ENCODE data around the gene SELENON.

DNA sequence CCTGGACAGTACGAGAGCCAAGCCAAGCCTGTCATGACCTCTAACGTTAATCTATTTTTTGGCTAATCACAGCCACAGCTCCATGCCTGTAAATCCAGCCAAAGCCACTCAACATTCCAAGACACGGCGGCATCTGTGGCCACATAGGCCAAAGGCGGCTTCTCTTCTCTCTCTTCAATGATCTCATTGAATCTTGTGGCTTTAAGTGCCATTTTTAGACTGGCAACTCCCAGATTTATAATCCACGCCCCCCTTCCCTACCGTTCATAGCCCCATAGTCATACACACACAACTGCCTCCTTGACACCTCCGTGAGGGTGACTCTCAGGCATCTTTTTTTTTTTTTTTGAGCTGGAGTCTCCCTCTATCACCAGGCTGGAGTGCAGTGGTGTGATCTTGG lies 5.7 kb upstream of the SELENON start:
- TF ChIP-seq, protein P1, sequence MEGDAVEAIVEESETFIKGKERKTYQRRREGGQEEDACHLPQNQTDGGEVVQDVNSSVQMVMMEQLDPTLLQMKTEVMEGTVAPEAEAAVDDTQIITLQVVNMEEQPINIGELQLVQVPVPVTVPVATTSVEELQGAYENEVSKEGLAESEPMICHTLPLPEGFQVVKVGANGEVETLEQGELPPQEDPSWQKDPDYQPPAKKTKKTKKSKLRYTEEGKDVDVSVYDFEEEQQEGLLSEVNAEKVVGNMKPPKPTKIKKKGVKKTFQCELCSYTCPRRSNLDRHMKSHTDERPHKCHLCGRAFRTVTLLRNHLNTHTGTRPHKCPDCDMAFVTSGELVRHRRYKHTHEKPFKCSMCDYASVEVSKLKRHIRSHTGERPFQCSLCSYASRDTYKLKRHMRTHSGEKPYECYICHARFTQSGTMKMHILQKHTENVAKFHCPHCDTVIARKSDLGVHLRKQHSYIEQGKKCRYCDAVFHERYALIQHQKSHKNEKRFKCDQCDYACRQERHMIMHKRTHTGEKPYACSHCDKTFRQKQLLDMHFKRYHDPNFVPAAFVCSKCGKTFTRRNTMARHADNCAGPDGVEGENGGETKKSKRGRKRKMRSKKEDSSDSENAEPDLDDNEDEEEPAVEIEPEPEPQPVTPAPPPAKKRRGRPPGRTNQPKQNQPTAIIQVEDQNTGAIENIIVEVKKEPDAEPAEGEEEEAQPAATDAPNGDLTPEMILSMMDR (IDR thresholded peaks at IDR 0.05), result no peak
- TF ChIP-seq POLR2A (IDR thresholded peaks at IDR 0.05), result no peak

Measured in adrenal gland (tissue), 5 donors.